Measurements from ENCODE around the gene LONP2.

- TF ChIP-seq, protein P1, sequence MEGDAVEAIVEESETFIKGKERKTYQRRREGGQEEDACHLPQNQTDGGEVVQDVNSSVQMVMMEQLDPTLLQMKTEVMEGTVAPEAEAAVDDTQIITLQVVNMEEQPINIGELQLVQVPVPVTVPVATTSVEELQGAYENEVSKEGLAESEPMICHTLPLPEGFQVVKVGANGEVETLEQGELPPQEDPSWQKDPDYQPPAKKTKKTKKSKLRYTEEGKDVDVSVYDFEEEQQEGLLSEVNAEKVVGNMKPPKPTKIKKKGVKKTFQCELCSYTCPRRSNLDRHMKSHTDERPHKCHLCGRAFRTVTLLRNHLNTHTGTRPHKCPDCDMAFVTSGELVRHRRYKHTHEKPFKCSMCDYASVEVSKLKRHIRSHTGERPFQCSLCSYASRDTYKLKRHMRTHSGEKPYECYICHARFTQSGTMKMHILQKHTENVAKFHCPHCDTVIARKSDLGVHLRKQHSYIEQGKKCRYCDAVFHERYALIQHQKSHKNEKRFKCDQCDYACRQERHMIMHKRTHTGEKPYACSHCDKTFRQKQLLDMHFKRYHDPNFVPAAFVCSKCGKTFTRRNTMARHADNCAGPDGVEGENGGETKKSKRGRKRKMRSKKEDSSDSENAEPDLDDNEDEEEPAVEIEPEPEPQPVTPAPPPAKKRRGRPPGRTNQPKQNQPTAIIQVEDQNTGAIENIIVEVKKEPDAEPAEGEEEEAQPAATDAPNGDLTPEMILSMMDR (IDR thresholded peaks at IDR 0.05), result no peak
- no peak for TF ChIP-seq POLR2A (IDR thresholded peaks at IDR 0.05)
These were observed 134.2 kb downstream of the LONP2 start for GRCh38 chr16:48378276-48378675.
